ENCODE data around the gene SUMO3.
A peak's percentile ranks its signal among the peaks of the same experiment; 100 is the strongest.

The SUMO3 gene

GRCh38 chr21:44817914-44818639, at the start of gene SUMO3:
Gene SUMO3 (minus strand): TSS chr21:44818062. CDS start chr21:44817968, 94 bp downstream.
- peak; percentile 94 for DNase-seq

- no peak for DNase-seq
Measured at GRCh38 chr21:44867464-44867863, 49.6 kb upstream of the SUMO3 start.

- peak; percentile 8 for DNase-seq
Measured at GRCh38 chr21:44866780-44867179, 48.9 kb upstream of the SUMO3 start.

- no peak for DNase-seq
Measured at GRCh38 chr21:44865561-44866280, 47.9 kb upstream of the SUMO3 start.

GRCh38 chr21:44862869-44863685, 45.2 kb upstream of the SUMO3 start:
- no peak for DNase-seq

GRCh38 chr21:44858791-44859190, 40.9 kb upstream of the SUMO3 start:
- no peak for DNase-seq

- no peak for DNase-seq
Measured at GRCh38 chr21:44858291-44858690, 40.4 kb upstream of the SUMO3 start.

GRCh38 chr21:44857127-44857892, 39.4 kb upstream of the SUMO3 start:
- no peak for DNase-seq

- DNase-seq = no peak
Measured at GRCh38 chr21:44856131-44856530, 38.3 kb upstream of the SUMO3 start.

- DNase-seq = no peak
Measured at GRCh38 chr21:44855572-44855971, 37.7 kb upstream of the SUMO3 start.

- DNase-seq = no peak
Measured at GRCh38 chr21:44854664-44855446, 37.0 kb upstream of the SUMO3 start.

GRCh38 chr21:44854391-44854663, 36.5 kb upstream of the SUMO3 start:
- DNase-seq = no peak

GRCh38 chr21:44853601-44854390, 35.9 kb upstream of the SUMO3 start:
- no peak for DNase-seq

- no peak for DNase-seq
Measured at GRCh38 chr21:44850905-44851657, 33.2 kb upstream of the SUMO3 start.

GRCh38 chr21:44850208-44850800, 32.4 kb upstream of the SUMO3 start:
- no peak for DNase-seq

- DNase-seq = no peak
Measured at GRCh38 chr21:44849616-44850130, 31.8 kb upstream of the SUMO3 start.

GRCh38 chr21:44848821-44849521, 31.1 kb upstream of the SUMO3 start:
- DNase-seq = no peak

GRCh38 chr21:44847261-44848056, 29.6 kb upstream of the SUMO3 start:
- DNase-seq = no peak

Data from eye (tissue), 1 donor.